H1 (cell line): ENCODE data around the gene SPRR4. TPM values are rescaled to one million over a fixed set of nuclear protein-coding genes. Genes with fewer than 3 reads are reported as not detected.

Source experiments
- CTCF ChIA-PET: fragments of 300-600 bp; sonication (Branson Sonifier 250); formaldehyde crosslinking; loops from one replicate; lab custom pipeline; 2021; ENCODE audit not compliant: partially characterized antibody; lab: Charles Lee
- POLR2A ChIA-PET: fragments of 300-600 bp; sonication (Branson Sonifier 250); formaldehyde crosslinking; loops from one replicate; lab custom pipeline; 2021; ENCODE audit warnings: inconsistent platforms; ENCODE audit not compliant: partially characterized antibody; lab: Charles Lee
- DNase-seq, 2 experiments: peaks; one replicate each; pipeline versions ENCODE4 v3.0.0 to v3.0.0-alpha.2; 2010 to 2022; ENCODE audit warnings: low spot score in 2 of 2, low read depth in 1 of 2, mixed read lengths in 1 of 2
- FAIRE-seq: peaks from 2 replicates; lab custom pipeline; 2011; peaks lifted over from hg19 to GRCh38; lab: Jason Lieb, UNC
- H2AFZ ChIP-seq: 2 replicates; pipeline ENCODE4 v1.8.1; 2012; ENCODE audit warnings: low read length, inconsistent platforms
- H2AK5ac ChIP-seq: 2 replicates; pipeline ENCODE4 v1.6.1; 2013; ENCODE audit warnings: low read depth, low read length
- H2BK120ac ChIP-seq: replicated peaks from 2 replicates; pipeline ENCODE3; 2013; ENCODE audit warnings: low read depth, low read length, inconsistent platforms
- H2BK12ac ChIP-seq: 2 replicates; pipeline ENCODE4 v1.6.1; 2013; ENCODE audit warnings: low read depth, low read length
- H2BK15ac ChIP-seq: 2 replicates; pipeline ENCODE4 v1.6.1; 2013; ENCODE audit warnings: low read length
- H2BK20ac ChIP-seq: 2 replicates; pipeline ENCODE4 v1.6.1; 2013; ENCODE audit warnings: low read length
- H2BK5ac ChIP-seq: 2 replicates; pipeline ENCODE4 v1.6.1; 2013; ENCODE audit warnings: low read depth, low read length
- H3K14ac ChIP-seq: 2 replicates; pipeline ENCODE4 v1.6.1; 2013; ENCODE audit warnings: inconsistent platforms; ENCODE audit not compliant: insufficient read length
- H3K18ac ChIP-seq: 2 replicates; pipeline ENCODE4 v1.6.1; 2013; ENCODE audit warnings: low read length; ENCODE audit errors: extremely low read depth
- H3K23ac ChIP-seq: 2 replicates; pipeline ENCODE4 v1.6.1; 2013; ENCODE audit warnings: inconsistent platforms; ENCODE audit not compliant: insufficient read length
- H3K23me2 ChIP-seq: 2 replicates; pipeline ENCODE4 v1.6.1; 2013; ENCODE audit warnings: low read depth, low read length
- H3K27ac ChIP-seq: 2 replicates; pipeline ENCODE4 v1.6.1; 2011; ENCODE audit warnings: low read depth, low read length, inconsistent platforms
- H3K27me3 ChIP-seq, 4 experiments: replicated peaks in 1 of 4; 1 replicate in 1 of 4; 2 replicates in 3 of 4; pipeline versions ENCODE4 v1.6.1 to v1.8.1; 2011 to 2013; ENCODE audit warnings: low read length in 3 of 4, mild to moderate bottlenecking in 3 of 4, inconsistent platforms in 2 of 4, mixed read lengths in 2 of 4, moderate library complexity in 1 of 4; ENCODE audit not compliant: control insufficient read depth in 3 of 4, insufficient read depth in 3 of 4; ENCODE audit errors: extremely low read depth in 1 of 4
- H3K36me3 ChIP-seq, 4 experiments: 2 replicates each; pipeline versions ENCODE4 v1.6.1 to v1.8.1; 2011 to 2013; ENCODE audit warnings: mild to moderate bottlenecking in 4 of 4, low read length in 3 of 4, moderate library complexity in 2 of 4, control low read depth in 1 of 4, inconsistent platforms in 1 of 4; ENCODE audit not compliant: insufficient read depth in 4 of 4, control insufficient read depth in 2 of 4
- H3K4ac ChIP-seq: replicated peaks from 2 replicates; pipeline ENCODE3; 2013; ENCODE audit warnings: low read length, low read depth, mixed read lengths, inconsistent platforms; ENCODE audit not compliant: insufficient read length
- H3K4me1 ChIP-seq, 4 experiments: replicated peaks in 1 of 4; 1 replicate in 1 of 4; 2 replicates in 3 of 4; pipeline versions ENCODE4 v1.6.1 to v1.8.1; 2011 to 2013; ENCODE audit warnings: low read length in 3 of 4, inconsistent platforms in 2 of 4, mixed read lengths in 1 of 4; ENCODE audit not compliant: insufficient read depth in 4 of 4, control insufficient read depth in 3 of 4
- H3K4me2 ChIP-seq, 2 experiments: 2 replicates each; pipeline versions ENCODE4 v1.6.1 to v1.8.1; 2011 to 2013; ENCODE audit warnings: low read depth in 2 of 2, low read length in 2 of 2, control low read depth in 1 of 2, inconsistent platforms in 1 of 2, mild to moderate bottlenecking in 1 of 2; ENCODE audit not compliant: insufficient read depth in 1 of 2
- H3K4me3 ChIP-seq, 4 experiments: fragments of 200-600, 300-600 bp in 1 of 4; sonication (generic), shearing (Covaris generic), sonication (Bioruptor Twin) in 1 of 4; 2 replicates each; pipeline versions ENCODE4 v1.5.1 to v1.8.1; 2011 to 2016; ENCODE audit warnings: low read length in 4 of 4, low read depth in 3 of 4, control low read depth in 2 of 4, inconsistent platforms in 2 of 4, mild to moderate bottlenecking in 2 of 4, mixed read lengths in 1 of 4, moderate library complexity in 1 of 4; ENCODE audit not compliant: insufficient read depth in 2 of 4; ENCODE audit errors: extremely low read depth in 1 of 4
- H3K56ac ChIP-seq: replicated peaks from 2 replicates; pipeline ENCODE3; 2013; ENCODE audit warnings: low read depth, mild to moderate bottlenecking, mixed read lengths, low read length, inconsistent platforms; ENCODE audit not compliant: insufficient read length
- H3K79me1 ChIP-seq: 2 replicates; pipeline ENCODE4 v1.6.1; 2013; ENCODE audit warnings: low read depth, low read length, control low read depth
- H3K79me2 ChIP-seq, 2 experiments: 2 replicates each; pipeline versions ENCODE4 v1.6.1 to v1.8.1; 2012 to 2013; ENCODE audit warnings: low read length in 2 of 2, mild to moderate bottlenecking in 2 of 2, inconsistent platforms in 1 of 2; ENCODE audit not compliant: insufficient read depth in 2 of 2, control insufficient read depth in 1 of 2
- H3K9ac ChIP-seq, 4 experiments: replicated peaks in 1 of 4; 1 replicate in 1 of 4; 2 replicates in 3 of 4; pipeline versions ENCODE4 v1.6.1 to v1.8.1; 2011 to 2013; ENCODE audit warnings: low read depth in 3 of 4, low read length in 3 of 4, control low read depth in 2 of 4, mild to moderate bottlenecking in 2 of 4, moderate library complexity in 2 of 4, inconsistent platforms in 1 of 4; ENCODE audit errors: extremely low read depth in 1 of 4
- H3K9me3 ChIP-seq, 2 experiments: 2 replicates each; pipeline versions ENCODE4 v1.6.1 to v1.8.1; 2012 to 2013; ENCODE audit warnings: mild to moderate bottlenecking in 2 of 2, moderate library complexity in 2 of 2, control low read depth in 1 of 2, inconsistent platforms in 1 of 2, low read depth in 1 of 2, low read length in 1 of 2, mixed read lengths in 1 of 2; ENCODE audit not compliant: insufficient read depth in 2 of 2
- H4K20me1 ChIP-seq, 2 experiments: replicated peaks in 1 of 2; 2 replicates each; pipeline versions ENCODE3 to v1.8.1; 2011 to 2013; ENCODE audit warnings: inconsistent platforms in 2 of 2, low read length in 2 of 2, mild to moderate bottlenecking in 1 of 2; ENCODE audit not compliant: insufficient read depth in 2 of 2, control insufficient read depth in 1 of 2
- H4K5ac ChIP-seq: 2 replicates; pipeline ENCODE4 v1.6.1; 2013; ENCODE audit warnings: low read length, low read depth, mixed read lengths, inconsistent platforms; ENCODE audit not compliant: insufficient read length
- H4K8ac ChIP-seq: 2 replicates; pipeline ENCODE4 v1.8.0; 2013; ENCODE audit warnings: mild to moderate bottlenecking, moderate library complexity, low read length, inconsistent platforms; ENCODE audit not compliant: insufficient read depth; ENCODE audit errors: extremely low read depth
- H4K91ac ChIP-seq: replicated peaks from 2 replicates; pipeline ENCODE3; 2013; ENCODE audit warnings: low read length, mixed read lengths, inconsistent platforms; ENCODE audit not compliant: insufficient read length
- CTBP2 ChIP-seq: IDR thresholded peaks from 2 replicates; pipeline ENCODE4 v1.7.0; 2011; ENCODE audit warnings: borderline replicate concordance, mild to moderate bottlenecking, moderate library complexity, mixed read lengths, low read length; ENCODE audit not compliant: insufficient read depth, insufficient read length
- EZH2 ChIP-seq: fragments of 200-600 bp; sonication (generic); IDR thresholded peaks from 2 replicates; pipeline ENCODE4 v1.7.1; 2012; ENCODE audit warnings: low read depth, mild to moderate bottlenecking, moderate library complexity, low read length, inconsistent platforms; ENCODE audit not compliant: severe bottlenecking
- JUND ChIP-seq: IDR thresholded peaks from 2 replicates; pipeline ENCODE4 v1.6.1; 2011; ENCODE audit warnings: mild to moderate bottlenecking, improper control_type of control experiment, low read length
- SP2 ChIP-seq: IDR thresholded peaks from 2 replicates; pipeline ENCODE4 v1.6.1; 2012; ENCODE audit warnings: mild to moderate bottlenecking, low read length, inconsistent platforms
- TEAD4 ChIP-seq: IDR thresholded peaks from 2 replicates; pipeline ENCODE4 v1.6.1; 2012; ENCODE audit warnings: low read depth, low read length, inconsistent platforms, mixed read lengths
- WGBS, 2 experiments: shearing (Covaris generic) in 1 of 2; methylation state at CpG; one replicate each; pipeline versions ENCODE4 v1.1.6 to v1.1.7; 2013 to 2015; ENCODE audit warnings: low lambda C conversion rate in 2 of 2, mixed read lengths in 2 of 2, inconsistent platforms in 1 of 2, low coverage in 1 of 2, missing lambda C conversion rate in 1 of 2; ENCODE audit not compliant: insufficient replicate concordance in 2 of 2, insufficient coverage in 1 of 2, insufficient read length in 1 of 2; ENCODE audit errors: extremely low coverage in 1 of 2, missing lambda C conversion rate in 1 of 2; 5-methylcytosine and 5-hydroxymethylcytosine counted together
- polyA plus RNA-seq, 7 experiments: library from polyadenylated mRNA; depleted of rRNA in 3 of 7; stranded (reverse) in 5 of 7; unstranded in 2 of 7; fragments of >200 nt in 5 of 7; fragments of 200-250 nt in 2 of 7; gene quantifications; 1 replicate in 5 of 7; 2 replicates in 1 of 7; 4 replicates in 1 of 7; pipeline versions ENCODE4 v1.2.1 to v1.2.3, GENCODE V29; 2011 to 2013; ENCODE audit warnings: missing spikeins in 2 of 7, mixed read lengths in 2 of 7
- total RNA-seq: library from RNA; stranded (reverse); fragmentation: NEBNext Ultra II Directional; extraction: Animal tissue kit (Norgen Biotek cat#: 25700); gene quantifications from 2 replicates; pipeline ENCODE4 v1.2.1, GENCODE V29; 2021
- TF ChIP-seq, protein P1 (sequence below): IDR thresholded peaks from 2 replicates; pipeline ENCODE4 v1.6.1; 2012; ENCODE audit warnings: inconsistent platforms
- TF ChIP-seq, protein P2 (sequence below): IDR thresholded peaks from 2 replicates; pipeline ENCODE4 v1.6.1; 2012; ENCODE audit warnings: low read length, inconsistent platforms

Gene SPRR4
- total and polyA plus RNA-seq, 2 of the 8 experiments (the other 6 are each of a cell fraction or from before 2014, with no cell fraction given), result not detected

DNA sequence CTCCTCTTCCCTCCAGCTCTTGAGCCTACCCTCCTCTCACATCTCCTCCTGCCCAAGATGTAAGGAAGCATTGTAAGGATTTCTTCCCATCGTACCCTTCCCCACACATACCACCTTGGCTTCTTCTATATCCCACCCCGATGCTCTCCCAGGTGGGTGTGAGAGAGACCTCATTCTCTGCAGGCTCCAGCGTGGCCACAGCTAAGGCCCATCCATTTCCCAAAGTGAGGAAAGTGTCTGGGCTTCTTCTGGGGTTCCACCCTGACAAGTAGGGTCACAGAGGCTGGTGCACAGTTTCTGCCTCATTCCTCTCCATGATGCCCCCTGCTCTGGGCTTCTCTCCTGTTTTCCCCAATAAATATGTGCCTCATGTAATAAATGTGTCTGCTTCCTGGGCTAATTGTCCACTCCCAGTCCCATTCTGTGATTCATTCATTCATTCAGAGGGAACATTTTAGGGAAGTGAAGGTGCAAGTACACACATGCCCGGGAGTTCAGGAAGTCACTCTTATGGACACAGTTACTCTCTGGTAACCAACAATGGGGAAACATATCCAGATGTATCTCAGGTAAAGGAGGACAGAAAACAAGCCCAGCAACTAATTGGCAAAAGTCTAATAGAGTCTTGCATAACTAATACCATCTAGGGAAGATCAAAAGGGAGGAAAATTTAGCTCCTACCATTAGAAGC is 1.9 kb downstream of the SPRR4 start:
- no peak for FAIRE-seq

More for the DNA sequence above, 1.9 kb downstream of the SPRR4 start:
- Histone ChIP-seq H3K4me3 (no peak overlapping the region), H3K4me2 (no peak overlapping the region), H2BK20ac (no peak overlapping the region), H3K4me1 (no peaks in the 10 kb centered on the region), H4K91ac (no peak overlapping the region), H3K27ac (no peak overlapping the region), H2AK5ac (no peak overlapping the region), H2BK5ac (no peak overlapping the region), H4K20me1 (no peaks in the 10 kb centered on the region), H4K8ac (no peak overlapping the region; the same call in 1 of the 2 replicates), H2AFZ (no peak overlapping the region), H3K9me3 (peaks cover 0 to 4% of the 10 kb centered on the region in 2 experiments; a peak in 1 of 4 replicates), H3K56ac (no peak overlapping the region), H3K27me3 (no peaks in the 10 kb centered on the region; a peak in 1 of 7 replicates), H2BK15ac (no peak overlapping the region), H3K18ac (no peak overlapping the region), H3K4ac (no peak overlapping the region), H2BK120ac (no peak overlapping the region), H4K5ac (no peak overlapping the region), H3K36me3 (no peaks in the 10 kb centered on the region), H2BK12ac (no peak overlapping the region), H3K79me2 (no peaks in the 10 kb centered on the region), H3K23me2 (no peaks in the 10 kb centered on the region), H3K14ac (no peak overlapping the region), H3K79me1 (no peaks in the 10 kb centered on the region), H3K9ac (no peak overlapping the region), H3K23ac (no peak overlapping the region)
- 95% methylated on average over 4 of the region's 4 CpGs; no CpG with 5 or more reads in 1 of the 2 experiments for WGBS, 2 experiments
- TF ChIP-seq SP2 (no peak), TEAD4 (no peak), CTBP2 (no peak), EZH2 (no peak), JUND (no peak)
- TF ChIP-seq, protein P1, sequence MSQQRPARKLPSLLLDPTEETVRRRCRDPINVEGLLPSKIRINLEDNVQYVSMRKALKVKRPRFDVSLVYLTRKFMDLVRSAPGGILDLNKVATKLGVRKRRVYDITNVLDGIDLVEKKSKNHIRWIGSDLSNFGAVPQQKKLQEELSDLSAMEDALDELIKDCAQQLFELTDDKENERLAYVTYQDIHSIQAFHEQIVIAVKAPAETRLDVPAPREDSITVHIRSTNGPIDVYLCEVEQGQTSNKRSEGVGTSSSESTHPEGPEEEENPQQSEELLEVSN, result no peak
- TF ChIP-seq, protein P2, sequence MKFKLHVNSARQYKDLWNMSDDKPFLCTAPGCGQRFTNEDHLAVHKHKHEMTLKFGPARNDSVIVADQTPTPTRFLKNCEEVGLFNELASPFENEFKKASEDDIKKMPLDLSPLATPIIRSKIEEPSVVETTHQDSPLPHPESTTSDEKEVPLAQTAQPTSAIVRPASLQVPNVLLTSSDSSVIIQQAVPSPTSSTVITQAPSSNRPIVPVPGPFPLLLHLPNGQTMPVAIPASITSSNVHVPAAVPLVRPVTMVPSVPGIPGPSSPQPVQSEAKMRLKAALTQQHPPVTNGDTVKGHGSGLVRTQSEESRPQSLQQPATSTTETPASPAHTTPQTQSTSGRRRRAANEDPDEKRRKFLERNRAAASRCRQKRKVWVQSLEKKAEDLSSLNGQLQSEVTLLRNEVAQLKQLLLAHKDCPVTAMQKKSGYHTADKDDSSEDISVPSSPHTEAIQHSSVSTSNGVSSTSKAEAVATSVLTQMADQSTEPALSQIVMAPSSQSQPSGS, result no peak
- ChIA-PET POLR2A (interaction anchor here (1.4 kb wide), 1 partner anchor 12 kb away, joined by 3 read pairs; the partner anchor contains the start of gene SPRR1A), CTCF (no interaction called here)
- DNase-seq, result peak in 1 of 2 experiments; percentile 3
